T47D (cell line): ENCODE results near the gene ASAP3.

Experiments used
- DNase-seq, 2 experiments: peaks; one replicate each; pipeline versions ENCODE4 v3.0.0 to v3.0.0-alpha.2; 2011 to 2012; ENCODE audit warnings: low read depth in 1 of 2, low spot score in 1 of 2
- JUND ChIP-seq: IDR thresholded peaks from 2 replicates; pipeline ENCODE4 v1.6.1; 2012; ENCODE audit warnings: low read depth
- in situ Hi-C: cut with HindIII; loops from 2 replicates; pipeline ENCODE4 v1.10.0; 2016; ENCODE audit warnings: low sequenced_read_pairs, low pct_unique_long_range_greater_than_20kb

ASAP3 gene

GRCh38 chr1:23420778-23421177 lies 63.2 kb downstream of the ASAP3 start:
- DNase-seq, result no peak
- in situ Hi-C loops, result no loop called here
- no peak for TF ChIP-seq JUND

- no peak for DNase-seq
- in situ Hi-C loops, result no loop called here
- no peak for TF ChIP-seq JUND
Measured at GRCh38 chr1:23419180-23419579, 64.8 kb downstream of the ASAP3 start.

GRCh38 chr1:23417570-23417969 lies 66.4 kb downstream of the ASAP3 start:
- DNase-seq, result no peak
- no peak for TF ChIP-seq JUND
- in situ Hi-C loops, result no loop called here

GRCh38 chr1:23416964-23417363 lies 67.0 kb downstream of the ASAP3 start:
- TF ChIP-seq JUND, result no peak
- DNase-seq, result no peak
- in situ Hi-C loops, result no loop called here

- no peak for DNase-seq
- in situ Hi-C loops, result no loop called here
- TF ChIP-seq JUND, result no peak
Measured at GRCh38 chr1:23408797-23409290, 75.1 kb downstream of the ASAP3 start.

- no peak for TF ChIP-seq JUND
- DNase-seq, result no peak
- in situ Hi-C loops, result no loop called here
Measured at GRCh38 chr1:23407016-23407630, 76.9 kb downstream of the ASAP3 start.

GRCh38 chr1:23405946-23406345 lies 78.0 kb downstream of the ASAP3 start:
- in situ Hi-C loops, result no loop called here
- DNase-seq, result no peak
- TF ChIP-seq JUND, result no peak

GRCh38 chr1:23403735-23404486 lies 80.1 kb downstream of the ASAP3 start:
- peak; percentile 46 to 69 for DNase-seq
- in situ Hi-C loops, result no loop called here
- no peak for TF ChIP-seq JUND

GRCh38 chr1:23403355-23403734 lies 80.6 kb downstream of the ASAP3 start:
- in situ Hi-C loops, result no loop called here
- no peak for DNase-seq
- no peak for TF ChIP-seq JUND

GRCh38 chr1:23403038-23403336 lies 81.0 kb downstream of the ASAP3 start:
- no peak for TF ChIP-seq JUND
- in situ Hi-C loops, result no loop called here
- DNase-seq, result no peak

- DNase-seq, result no peak
- in situ Hi-C loops, result no loop called here
- no peak for TF ChIP-seq JUND
Measured at GRCh38 chr1:23402286-23403037, 81.5 kb downstream of the ASAP3 start.

- TF ChIP-seq JUND, result no peak
- in situ Hi-C loops, result no loop called here
Measured at GRCh38 chr1:23401313-23401712, 82.7 kb downstream of the ASAP3 start.

More at GRCh38 chr1:23401313-23401712, 82.7 kb downstream of the ASAP3 start:
- DNase-seq, result no peak
